Measurements from ENCODE around the gene SSMEM1.
"Not testable (repeated sequence)": the region's sequence is repeated elsewhere in the genome, so short reads cannot be mapped to it uniquely, and the experiment has no call there.

Gene SSMEM1, protein sequence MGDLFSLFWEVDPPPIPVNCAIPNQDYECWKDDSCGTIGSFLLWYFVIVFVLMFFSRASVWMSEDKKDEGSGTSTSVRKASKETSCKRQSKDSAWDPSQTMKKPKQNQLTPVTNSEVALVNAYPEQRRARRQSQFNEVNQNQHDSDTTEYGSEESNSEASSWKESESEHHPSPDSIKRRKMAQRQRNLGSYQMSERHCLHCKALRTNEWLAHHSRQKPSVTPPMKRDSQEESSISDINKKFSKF

DNA sequence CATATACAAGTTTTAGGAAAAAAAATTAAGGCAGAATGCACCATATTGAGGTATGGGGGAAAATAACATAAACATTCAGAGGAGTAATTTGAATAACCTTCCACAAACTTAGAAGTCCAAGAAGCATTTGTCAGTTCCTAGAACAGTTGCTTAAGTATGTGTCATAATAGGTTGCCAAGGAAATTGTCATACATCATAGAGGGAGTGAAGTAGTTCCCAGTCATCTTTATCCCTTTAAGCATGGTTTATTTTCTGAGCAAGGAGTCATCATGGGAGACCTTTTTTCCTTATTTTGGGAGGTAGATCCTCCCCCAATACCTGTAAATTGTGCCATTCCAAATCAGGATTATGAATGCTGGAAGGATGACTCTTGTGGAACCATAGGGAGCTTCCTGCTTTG, at the start of gene SSMEM1:
Gene SSMEM1 (plus strand): TSS at position 219 of the 400 bp plus-strand sequence. CDS start 51 bp downstream, at position 270.
- DNase-seq (ENCODE audit: low read depth), result no peak

- no peak for DNase-seq (ENCODE audit: low read depth)
Measured at GRCh38 chr7:130160023-130160422, 47.6 kb upstream of the SSMEM1 start.

GRCh38 chr7:130160455-130160854, 47.2 kb upstream of the SSMEM1 start:
- no peak for DNase-seq (ENCODE audit: low read depth)

- DNase-seq (ENCODE audit: low read depth), result no peak
Measured at GRCh38 chr7:130162196-130162595, 45.5 kb upstream of the SSMEM1 start.

GRCh38 chr7:130174237-130174959, 33.3 kb upstream of the SSMEM1 start:
- DNase-seq (ENCODE audit: low read depth), result no peak

DNA sequence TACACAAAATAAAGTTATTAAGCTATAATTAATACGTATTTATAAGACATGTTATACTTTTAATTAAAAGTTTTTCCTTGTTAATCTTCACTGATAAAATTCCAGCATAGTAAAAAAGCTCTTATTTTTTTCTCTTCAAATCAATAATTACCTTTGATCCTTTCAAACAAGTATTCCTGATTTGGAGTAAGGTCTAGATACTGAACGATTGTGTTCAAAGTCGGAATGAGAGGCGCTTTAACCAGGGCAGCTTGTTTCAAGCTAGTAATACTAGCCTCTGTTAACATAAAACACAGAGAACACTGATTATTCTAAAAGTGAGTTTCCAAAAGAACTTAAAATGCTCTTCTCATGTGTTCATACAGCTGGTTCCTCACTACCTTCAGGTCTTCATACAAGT, 29.4 kb upstream of the SSMEM1 start:
- no peak for DNase-seq (ENCODE audit: low read depth)

- DNase-seq (ENCODE audit: low read depth), result no peak
Measured at GRCh38 chr7:130179631-130180030, 28.0 kb upstream of the SSMEM1 start.

GRCh38 chr7:130180571-130181262, 26.9 kb upstream of the SSMEM1 start:
- no peak for DNase-seq (ENCODE audit: low read depth)

DNA sequence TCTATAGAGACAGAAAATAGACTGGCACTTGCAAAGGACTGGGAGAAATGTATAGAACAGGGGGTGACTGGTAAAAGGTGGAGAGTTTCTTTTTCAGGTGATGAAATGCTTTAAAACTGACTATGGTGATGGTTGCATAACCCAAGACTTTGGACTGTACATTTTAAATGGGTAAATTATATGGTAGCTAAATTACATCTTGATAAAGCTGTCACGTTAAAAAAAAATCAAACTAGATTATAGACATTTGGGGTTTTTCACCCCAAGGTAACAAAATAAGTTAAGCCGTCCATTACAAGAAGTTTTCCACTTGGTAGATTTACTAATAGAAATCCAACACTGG, 26.4 kb upstream of the SSMEM1 start:
- no peak for DNase-seq (ENCODE audit: low read depth)

DNA sequence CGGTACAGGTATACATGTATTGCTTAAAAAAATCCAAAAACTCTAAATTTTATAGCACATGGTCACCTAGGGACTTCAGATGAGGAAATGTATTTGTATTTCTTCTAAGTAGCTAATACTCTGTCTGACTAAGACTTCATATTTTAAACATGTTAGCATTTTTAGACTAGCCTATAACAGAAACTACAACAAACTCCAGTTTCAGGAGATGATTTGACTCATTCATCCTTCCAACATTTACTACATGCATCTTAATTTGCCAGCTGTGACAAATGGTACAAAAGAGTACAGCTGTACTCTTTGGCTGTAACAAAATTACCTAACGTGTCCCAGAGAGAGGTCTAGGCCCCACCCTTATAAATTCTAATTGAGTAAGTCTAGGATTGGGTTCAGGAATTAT, 24.7 kb upstream of the SSMEM1 start:
- no peak for DNase-seq (ENCODE audit: low read depth)

GRCh38 chr7:130184349-130184748, 23.3 kb upstream of the SSMEM1 start:
- not testable (repeated sequence) for DNase-seq (ENCODE audit: low read depth)

DNA sequence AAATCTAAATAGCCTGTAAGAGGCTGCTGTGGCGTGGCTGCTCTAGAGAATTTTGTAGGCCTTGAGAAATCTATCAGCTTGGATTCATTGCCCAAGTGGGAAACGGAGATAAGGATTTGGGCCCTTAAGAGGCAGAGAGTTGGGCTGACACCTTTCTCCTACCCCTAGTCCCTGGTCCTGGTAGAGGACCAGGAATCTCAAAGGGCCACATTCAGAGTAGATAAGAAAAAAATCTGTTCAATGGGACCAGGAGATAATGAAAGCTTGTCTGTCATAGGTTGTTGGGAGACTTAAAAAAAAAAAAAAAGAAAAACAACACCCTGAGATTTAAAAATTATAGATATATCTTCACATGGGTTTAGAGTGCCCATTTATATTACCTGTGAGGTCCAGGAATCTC, 20.3 kb upstream of the SSMEM1 start:
- no peak for DNase-seq (ENCODE audit: low read depth)

DNA sequence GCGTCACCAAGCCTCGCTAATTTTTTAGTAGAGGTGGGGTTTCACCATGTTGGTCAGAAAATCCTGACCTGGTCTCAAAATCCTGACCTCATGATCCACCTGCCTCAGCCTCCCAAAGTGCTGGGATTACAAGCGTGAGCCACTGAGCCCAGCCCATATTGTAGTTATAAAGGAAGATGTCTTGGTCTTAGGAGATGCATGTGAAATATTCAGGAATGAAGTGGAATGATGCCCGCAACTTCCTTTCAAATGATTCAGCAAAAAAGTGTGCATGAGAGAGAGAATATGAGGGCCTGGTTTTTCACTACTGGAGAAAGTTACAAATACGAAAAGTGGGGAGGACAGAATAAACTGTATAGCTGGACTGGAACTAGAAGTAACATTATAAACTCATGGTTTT, 18.3 kb upstream of the SSMEM1 start:
- no peak for DNase-seq (ENCODE audit: low read depth)

DNA sequence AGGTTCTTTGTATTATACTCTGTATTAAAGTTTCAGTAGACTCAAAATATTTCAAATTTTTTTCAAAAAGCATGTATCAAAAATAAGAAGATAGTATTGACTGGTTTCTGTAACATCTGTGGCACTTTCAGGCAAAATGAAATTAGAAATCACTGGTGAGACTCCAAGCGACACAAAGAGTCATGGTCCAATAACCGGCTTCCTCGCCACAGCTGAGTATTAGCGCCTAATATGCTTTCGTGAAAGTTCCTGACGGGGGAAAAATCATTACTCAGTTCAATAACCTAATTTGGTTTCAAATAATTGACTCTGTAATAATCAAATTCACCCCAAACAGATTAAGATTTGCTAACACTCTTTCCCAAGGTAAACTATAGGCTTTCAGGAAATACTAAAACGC, 15.9 kb upstream of the SSMEM1 start:
- no peak for DNase-seq (ENCODE audit: low read depth)

GRCh38 chr7:130195396-130195795, 12.3 kb upstream of the SSMEM1 start:
- DNase-seq (ENCODE audit: low read depth), result no peak

DNA sequence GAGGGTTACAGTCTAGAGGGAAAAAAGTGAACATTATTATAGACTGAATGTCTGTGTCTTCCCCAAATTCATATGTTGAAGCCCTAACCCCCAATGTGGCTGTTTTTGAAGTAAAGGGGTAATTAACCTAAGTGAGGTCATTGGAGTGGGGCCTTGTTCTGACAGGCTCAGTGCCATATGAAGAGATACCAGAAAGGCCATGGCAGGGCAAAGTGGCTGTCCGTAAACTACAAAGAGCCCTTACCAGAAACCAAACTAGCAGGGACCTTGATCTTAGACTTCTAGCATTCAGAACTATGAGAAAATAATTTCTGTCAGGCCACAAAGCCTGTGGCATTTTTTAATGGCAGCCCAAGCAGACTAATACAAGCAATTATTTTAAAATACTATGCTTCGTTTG, 11.2 kb upstream of the SSMEM1 start:
- DNase-seq (ENCODE audit: low read depth), result no peak

GRCh38 chr7:130197094-130197493, 10.6 kb upstream of the SSMEM1 start:
- no peak for DNase-seq (ENCODE audit: low read depth)

GRCh38 chr7:130201796-130202195, 5.9 kb upstream of the SSMEM1 start:
- no peak for DNase-seq (ENCODE audit: low read depth)

DNA sequence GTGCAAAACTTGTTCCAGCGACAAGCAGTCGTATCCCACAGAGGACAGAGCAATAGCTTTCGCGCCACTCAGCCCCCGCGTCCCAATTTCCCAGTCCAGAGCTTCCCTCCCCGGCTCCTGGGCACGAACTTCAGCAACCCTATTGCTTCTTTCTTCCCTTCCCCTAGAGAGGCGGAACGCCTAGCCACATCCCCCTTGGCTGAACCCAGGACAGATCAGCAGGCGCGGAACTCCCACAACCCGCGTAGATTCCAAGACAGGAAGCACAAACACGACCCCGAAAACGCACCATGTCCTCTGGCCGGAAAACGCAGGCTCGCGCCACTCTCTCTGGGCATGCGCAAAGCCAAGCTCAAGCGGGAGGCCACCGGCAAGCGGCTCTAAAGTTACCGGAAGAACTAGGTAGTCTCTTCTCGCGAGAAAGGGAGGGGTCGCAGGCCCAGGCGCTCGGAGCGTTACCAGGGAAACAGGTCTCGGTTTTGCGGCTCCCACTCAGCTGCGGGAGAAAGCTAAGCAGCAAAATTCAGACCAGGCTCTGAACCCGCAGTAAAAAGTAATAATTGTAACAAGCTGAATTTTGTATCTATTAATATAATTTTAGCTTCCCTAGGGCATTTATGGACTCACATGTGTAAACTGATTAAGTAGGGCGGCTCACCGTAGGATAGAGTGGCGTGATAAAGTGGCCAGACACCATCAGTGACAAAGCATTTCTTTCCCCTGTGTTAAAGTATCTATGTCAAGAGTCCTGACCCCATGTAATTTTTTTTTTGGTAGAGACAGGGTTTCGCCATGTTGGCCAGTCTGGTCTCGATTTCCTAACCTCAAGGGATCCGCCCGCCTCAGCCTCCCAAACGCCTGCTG, 2.3 kb upstream of the SSMEM1 start, which contains the start of gene TMEM209:
Gene TMEM209 (minus strand): TSS at position 323 of the 864 bp plus-strand sequence. CDS start 31 bp downstream, at position 292.
- peak; percentile 88 for DNase-seq (ENCODE audit: low read depth)

GRCh38 chr7:130207033-130207432, 627 bp upstream of the SSMEM1 start:
- DNase-seq (ENCODE audit: low read depth), result no peak

DNA sequence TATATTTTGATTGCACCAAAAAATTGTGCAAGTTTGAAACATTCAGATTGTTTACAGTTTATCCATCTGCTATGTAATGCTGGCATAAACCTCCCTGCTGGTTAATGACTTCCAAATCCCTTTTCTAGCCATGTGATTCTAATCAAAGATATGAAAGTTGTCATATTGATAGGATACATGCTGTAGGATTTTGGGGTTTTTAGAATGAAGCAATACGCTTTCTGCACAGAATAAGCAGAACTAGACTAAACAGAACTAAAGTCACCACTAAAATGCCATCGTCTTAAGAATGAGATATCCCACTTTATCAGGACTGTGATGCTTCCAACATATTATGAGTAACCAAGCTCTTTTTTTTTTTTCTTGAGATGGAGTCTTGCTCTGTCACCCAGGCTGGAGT, 856 bp downstream of the SSMEM1 start:
- no peak for DNase-seq (ENCODE audit: low read depth)
